ENCODE data around the gene VCAM1.
"Not testable (repeated sequence)": the region's sequence is repeated elsewhere in the genome, so short reads cannot be mapped to it uniquely, and the experiment has no call there.

The VCAM1 gene

DNA sequence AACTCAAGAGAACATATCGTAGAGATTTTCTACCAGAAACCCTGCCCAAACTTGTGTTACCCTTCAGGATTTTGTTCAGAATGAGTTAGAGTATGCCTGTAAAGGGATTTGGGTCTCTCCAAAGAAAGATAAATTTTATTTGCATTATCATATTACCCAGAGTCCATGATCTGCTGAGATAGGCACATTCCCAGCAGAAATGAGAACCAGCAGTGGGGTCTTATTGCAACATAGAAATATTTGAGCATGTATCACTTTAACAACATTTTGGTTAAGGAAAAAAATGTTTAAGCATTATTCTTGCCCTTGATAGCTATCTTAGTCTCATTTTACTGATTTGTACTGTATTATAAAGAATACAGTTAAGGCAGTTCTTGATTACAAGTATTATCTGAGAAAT, 10.6 kb downstream of the VCAM1 start:
- peak; percentile 78 for DNase-seq

DNA sequence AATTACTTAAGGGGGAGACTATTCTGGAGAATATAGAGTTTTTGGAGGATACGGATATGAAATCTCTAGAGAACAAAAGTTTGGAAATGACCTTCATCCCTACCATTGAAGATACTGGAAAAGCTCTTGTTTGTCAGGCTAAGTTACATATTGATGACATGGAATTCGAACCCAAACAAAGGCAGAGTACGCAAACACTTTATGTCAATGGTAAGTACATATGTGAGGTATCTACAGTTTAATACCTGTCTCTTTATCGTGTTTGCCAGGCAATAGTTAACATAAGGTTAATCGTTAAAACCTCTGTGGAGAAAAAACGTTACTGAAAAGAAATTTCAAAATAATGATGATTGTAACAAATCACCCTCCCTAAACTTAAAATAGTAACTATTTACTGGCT, 11.8 kb downstream of the VCAM1 start:
- DNase-seq, result no peak

DNA sequence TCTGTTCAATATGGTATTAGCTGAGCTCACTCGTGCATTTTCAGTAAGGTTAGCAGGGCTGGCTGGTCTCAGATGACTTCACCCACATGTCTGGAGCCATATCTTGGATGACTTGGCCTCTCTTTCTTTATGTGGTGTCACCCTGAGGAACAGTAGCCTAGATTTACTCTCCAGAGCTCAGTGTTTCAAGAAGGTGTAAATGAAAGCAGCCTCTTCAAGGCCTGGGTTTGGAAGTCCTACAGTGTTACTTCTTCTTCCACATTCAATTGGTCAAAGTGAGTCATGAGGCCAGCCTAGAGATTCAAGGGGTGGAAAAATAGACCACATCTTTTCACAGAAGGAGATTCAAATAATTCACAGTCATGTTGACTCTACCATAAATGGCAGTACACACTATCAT, 12.2 kb downstream of the VCAM1 start:
- no peak for DNase-seq

DNA sequence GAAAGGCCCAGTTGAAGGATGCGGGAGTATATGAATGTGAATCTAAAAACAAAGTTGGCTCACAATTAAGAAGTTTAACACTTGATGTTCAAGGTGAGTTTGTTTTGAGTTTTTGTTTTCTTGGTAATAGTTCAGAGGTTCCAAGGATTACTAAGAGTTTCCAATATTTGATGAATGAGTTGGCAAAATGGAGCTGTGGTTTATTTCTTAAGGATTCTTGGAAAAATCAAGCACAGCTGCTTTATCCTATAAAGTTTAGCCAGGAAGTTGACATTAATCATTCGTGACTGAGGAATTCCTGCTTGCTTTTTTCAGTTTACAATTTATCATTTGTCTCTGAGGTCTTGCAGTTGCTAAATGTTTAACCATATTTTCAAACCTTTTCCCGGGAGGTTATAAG, 15.1 kb downstream of the VCAM1 start:
- peak; percentile 95 for DNase-seq

DNA sequence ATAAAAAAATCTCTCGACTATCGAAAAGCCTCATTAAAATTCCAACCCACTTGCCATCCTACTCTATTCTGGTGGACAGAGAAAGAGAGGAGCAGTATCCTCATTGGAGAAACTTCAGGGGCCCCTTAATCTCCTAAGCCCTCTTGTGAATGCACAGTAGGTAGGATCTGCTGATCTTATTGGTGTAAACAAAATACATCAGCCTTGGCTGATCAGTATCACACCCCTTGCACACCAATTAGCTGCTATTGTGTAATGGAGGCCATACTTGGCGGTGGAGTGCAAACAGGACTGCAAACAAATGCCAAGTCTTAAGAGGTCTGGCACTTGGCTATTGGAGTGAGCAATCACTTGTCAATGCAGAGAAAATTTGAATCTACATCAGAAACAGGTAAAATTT, 15.7 kb downstream of the VCAM1 start:
- no peak for DNase-seq

DNA sequence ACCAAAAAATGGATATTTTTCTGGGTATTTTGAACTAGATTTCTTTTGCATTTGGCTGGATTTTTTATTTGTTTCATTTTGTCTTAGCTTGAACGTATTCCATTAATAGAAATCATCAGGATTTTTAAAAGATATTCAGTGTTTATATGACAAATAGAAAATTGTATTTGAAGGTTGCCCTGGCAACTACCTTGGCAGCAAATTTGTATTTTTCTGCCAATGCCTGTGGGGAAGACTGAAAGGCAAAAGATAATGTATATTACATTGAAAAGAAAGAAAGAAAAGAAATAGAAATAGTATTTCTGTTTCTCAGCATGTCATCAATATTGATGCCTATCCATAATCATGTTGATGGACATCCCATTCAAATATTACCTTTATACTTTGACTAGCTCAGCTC, 16.8 kb downstream of the VCAM1 start:
- peak; percentile 35 for DNase-seq

DNA sequence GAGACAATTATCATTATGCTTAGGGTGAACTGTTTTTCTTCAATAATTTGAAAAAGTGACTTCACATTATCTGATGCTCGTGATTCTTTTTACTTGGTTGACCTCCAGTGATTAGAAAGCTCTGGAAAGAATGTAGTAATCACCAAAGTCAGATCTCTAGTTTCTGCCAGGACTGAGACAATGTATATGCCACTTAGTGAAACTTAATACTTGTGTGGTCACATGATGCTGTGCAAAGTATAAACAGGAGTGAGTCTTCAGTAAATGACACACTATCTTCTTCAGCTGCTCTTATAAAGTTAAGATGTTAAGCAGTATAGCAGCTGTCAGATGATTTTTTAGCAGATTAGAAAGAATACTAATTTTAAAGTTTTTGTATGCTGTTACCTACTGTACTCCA, 17.2 kb downstream of the VCAM1 start:
- peak; percentile 63 for DNase-seq

DNA sequence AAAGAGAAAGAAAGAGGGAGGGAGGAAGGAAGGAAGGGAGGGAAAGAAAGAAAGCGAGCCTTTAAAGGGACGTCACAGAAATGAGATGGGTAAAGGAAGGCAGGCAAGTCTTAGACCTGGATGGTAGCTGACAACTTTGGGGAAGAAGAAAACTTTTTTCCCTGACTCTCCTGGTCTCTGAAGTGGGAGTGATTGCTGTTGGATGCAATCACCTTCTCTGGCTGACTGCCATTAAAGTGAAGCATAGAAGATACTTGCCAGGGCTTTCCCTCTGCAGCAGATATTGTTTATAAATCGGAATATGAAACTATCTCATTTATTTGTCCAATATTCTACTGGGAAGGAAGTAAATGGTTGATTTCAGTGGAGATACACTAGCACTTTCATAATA, 27.0 kb downstream of the VCAM1 start:
- no peak for DNase-seq

DNA sequence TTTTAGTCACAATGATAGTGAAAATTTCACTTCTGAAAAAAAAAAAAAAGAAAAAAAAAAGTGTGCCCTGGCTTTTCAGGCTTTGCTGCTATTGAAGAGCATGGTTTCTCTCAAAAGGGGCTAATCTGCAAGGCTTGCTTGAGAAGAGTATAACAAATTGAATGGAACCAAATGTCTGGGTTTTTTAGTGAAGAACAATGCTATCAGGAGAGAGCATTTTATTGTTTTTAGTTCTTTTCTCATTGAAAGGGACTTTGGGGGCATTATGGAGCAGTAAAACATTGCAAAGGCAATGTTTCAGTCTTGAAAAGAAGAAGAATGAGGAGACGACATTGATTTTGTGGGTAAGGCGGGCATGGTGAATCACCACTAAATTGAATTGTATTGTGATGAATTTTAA, 28.2 kb downstream of the VCAM1 start:
- no peak for DNase-seq

DNA sequence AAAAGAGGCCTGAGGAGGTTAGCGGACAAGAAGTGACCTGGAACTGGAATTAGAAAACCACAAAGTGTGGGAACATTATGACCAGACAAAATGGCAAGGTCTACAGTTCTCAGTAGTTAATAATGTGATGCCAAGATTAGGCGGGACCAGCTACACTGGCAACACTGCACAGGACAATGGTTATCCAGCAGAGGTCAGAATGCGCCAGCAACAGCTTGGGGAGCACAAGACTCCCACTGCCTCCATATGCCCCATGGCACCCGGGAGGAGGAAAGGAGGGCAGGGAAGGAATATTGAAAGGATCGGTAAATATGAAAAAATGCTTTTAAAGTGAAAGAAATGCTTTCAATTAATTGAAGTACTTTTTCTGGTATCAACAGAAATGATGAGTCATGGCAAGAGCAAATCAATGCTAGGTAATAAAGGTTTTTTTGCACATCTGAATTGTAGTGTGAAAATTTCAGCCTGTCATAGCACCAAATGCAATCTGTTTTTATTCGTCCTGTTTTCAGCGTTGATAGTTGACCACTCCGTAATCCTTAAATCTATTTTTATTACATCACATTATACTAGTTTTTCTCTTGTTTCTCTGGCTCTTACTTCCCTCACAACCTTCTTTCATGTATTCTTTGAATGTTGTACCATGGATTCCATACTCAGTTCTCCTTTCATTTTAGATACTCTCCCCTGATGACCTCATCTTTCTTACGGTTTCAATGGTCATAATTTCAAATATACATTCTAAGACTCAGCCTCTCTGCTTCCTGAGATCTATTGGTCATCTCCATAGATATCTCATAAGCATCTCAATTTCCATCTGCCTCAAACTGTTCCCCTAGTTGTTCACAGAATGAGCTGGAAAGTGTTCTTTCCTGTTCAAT, 30.7 kb downstream of the VCAM1 start:
- DNase-seq, result no peak

DNA sequence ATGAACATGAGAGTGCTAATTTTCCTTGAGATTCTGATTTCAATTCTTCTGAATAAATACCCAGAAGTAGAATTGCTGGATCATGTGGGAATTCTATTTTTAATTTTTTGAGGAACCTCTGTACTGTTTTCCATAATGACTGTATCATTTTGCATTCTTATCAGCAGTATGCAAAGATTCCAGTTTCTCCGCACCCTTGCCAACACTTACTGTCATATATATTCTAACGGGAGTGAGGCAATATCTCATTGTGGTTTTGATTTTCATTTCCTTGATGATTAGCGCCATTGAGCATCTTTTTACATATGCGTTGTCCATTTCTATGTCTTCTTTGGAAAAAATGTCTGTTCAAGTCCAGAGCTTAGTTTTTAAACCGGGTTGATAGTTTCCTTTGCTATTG, 33.2 kb downstream of the VCAM1 start:
- no peak for DNase-seq

DNA sequence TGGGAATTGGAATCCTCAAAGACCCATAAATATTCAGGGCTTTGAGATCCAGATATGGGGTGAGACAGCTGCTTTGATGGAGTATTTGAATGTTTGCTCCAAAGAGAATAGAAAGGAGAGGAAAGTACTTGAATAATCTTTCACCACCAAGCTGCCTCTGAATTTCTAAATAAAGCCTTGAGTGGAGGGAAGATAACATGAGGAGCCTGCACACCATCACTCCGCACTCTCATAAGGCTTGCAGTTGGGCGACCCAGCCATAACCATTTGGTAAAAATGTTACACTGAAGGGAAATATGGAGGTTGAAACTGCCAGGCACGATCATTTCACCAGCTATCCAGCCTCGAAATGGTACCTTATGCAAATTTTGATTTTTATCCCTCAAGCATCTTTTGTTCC, 38.4 kb downstream of the VCAM1 start:
- DNase-seq, result no peak

DNA sequence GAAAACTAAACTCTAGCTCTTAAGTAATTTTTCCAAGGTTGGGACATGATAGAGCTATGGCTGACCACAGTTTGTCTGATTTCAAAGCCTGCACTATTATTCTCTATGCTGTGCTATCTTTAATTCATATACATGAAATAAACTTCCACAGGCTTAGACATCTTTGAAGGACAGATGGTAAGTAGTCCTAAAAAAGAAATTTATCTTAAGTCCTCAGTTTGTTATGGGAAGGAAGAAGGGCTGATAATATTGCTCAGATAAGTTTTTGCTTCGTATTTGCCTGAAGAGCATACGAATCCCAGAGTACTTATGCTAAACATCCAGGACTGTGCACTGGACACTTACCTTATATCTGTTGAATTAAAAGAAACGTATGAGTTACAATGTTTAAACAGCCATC, 39.6 kb downstream of the VCAM1 start:
- DNase-seq, result no peak

DNA sequence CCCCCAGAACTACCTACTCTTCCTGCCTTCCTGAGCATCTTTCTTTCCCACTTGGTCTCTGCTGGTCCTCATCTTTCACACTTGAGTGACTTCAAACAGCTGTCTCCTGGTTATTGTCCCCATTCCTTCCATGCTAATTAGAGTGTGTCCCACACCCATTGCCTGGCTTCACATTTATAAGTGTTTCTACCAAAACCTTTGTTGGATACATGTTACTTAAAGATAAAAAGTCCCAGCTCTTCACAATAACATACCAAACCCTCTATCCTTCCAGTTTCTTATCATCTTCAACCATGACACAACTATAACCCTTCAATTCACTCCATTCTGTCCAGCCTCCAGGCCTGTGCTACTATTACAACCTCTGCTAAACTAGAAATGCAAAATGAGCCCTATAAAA, 41.0 kb downstream of the VCAM1 start:
- DNase-seq, result no peak

DNA sequence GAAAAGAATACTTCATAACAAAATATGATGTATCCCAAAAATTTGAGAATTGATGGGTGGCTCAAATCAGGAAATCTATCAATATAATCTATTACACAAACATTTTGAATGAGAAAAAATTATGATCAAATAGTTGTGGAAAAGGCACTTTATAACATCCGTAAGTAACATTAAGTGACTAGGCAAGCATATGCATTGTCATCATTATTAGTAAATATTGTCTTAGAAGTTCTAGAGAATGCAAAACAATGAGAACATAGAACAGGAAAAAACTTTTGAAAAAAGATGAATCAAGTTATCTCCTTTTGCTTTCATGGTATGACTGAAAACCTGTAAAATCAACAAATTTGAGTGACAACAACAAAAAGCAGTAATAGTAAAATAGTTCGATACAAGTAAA, 42.9 kb downstream of the VCAM1 start:
- no peak for DNase-seq

DNA sequence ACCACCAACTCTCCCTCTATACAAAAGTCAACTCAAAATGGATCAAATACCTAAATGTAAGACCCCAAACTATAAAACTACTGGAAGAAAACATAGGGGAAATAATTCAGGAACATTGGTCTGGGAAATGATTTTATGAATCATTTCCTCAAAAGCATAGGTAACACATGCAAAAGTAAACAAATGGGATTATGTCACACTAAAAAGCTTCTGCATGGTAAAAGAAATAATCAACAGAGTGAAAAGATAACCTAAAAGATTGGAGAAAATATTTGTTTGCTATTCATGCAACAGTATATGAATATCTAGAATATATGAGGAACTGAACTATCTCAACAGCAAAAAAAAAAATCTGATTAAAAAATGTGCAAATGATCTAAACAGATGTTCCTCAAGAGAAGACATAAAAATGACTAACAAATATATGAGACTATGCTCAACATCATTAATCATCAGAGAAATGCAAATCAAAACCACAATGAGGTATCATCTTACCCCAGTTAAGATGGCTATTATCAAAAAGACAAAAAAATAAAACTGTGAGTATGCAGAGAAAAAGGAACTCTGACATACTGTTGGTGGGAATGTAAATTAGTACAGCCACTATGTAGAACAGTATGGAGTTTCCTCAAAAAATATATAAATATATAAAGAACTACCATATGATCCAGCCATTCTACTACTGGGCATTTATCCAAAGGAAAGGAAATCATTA, 47.8 kb downstream of the VCAM1 start:
- peak; percentile 84 for DNase-seq

DNA sequence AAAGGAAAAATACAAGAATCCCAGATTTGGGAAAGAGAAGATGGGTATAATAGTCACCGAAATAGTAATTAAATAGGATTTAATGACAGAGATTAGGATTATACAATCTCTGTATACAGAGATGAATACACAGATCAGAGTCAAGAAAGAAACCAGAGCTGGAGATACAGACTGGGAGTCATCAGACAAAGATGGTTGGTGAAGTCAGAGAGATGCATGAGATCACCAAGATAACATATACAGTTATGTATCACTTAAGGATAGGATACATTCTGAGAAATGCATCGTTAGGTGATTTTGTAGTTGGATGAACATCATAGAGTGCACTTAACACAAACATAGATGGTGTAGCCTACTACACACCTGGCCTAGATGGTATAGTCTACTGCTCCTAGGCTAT, 49.8 kb downstream of the VCAM1 start:
- DNase-seq, result no peak

DNA sequence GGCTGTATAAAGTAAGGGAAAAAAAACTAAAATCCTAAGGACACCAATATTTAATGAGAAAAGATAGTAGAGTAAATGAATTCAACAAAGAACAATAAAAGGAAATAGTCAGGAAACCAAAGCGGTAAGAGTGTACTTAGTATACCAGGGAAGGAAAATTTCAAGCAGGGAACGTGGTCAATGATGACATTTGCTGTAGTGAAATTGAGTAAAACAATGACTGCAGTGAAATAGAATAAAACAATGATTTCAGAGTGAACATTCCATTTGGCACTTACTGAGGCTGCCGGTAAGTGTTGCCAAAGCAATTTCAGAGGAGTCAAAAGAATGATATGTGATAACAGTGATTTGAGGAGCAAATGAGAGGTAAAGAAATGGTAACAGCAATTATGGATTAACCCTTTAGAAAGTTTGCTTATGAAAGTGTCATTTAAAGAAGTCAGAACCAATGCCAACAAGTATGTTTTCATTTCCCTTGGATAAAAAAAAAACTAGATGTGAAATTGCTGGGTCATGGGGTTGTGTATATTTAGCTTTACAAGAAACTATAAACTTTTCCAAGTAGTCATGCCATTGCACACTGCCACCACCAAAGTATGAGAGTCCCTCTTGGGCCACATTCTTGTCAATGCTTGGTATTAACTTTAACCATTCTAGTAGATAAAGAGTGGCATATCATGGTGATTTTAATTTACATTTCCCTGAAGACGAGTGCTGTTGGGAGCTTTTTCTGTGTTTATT, 50.5 kb downstream of the VCAM1 start:
- DNase-seq, result no peak

DNA sequence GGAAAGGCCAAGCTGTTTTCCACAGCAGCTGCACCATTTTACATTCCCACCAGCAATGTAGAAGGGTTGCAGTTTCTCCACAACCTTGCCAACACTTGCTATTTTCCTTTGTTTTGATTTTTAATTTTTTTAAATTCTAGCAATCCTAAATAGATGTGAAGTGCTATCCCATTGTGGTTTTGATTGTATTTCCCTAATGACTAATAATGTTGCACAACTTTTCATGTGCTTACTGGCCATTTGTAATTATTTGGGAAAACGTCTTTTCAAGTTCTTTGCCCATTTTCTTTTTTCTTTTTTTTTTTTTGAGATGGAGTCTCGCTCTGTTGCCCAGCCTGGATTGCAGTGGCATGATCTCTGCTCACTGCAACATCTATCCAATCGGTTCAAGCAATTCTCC, 53.9 kb downstream of the VCAM1 start:
- DNase-seq, result no peak

DNA sequence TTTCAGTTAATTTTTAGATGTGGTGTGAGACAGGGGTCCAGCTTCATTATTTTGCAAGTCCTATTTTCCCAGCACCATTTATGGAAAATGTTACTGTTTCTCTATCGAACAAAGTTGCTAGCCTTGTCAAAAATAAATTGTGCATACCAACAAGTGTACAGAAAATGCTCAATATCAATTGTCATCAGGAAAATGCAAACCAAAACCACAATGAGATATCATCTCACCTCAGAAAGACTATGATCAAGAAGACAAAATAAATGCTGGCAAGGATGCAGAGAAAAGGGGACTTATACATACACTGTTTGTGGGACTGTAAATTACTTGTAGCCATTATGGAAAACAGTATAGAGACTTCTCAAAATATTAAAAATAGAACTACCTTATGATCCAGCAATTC, 54.8 kb downstream of the VCAM1 start:
- no peak for DNase-seq

DNA sequence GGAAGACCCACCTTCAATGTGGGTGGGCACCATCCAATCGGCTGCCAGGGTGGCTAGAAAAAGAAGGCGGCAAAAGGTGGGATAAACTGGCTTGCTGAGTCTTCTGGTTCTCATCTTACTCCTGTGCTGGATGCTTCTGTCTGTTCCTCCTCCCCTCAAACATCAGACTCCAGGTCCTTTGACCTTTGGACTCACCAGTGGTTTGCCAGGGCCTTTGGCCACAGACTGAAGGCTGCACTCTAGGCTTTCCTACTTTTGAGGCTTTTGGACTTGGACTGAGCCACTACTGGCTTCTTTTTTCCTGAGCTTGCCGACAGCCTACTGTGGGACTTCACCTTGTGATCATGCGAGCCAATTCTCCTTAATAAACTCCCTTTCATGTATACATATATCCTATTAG, 55.9 kb downstream of the VCAM1 start:
- DNase-seq, result no peak

DNA sequence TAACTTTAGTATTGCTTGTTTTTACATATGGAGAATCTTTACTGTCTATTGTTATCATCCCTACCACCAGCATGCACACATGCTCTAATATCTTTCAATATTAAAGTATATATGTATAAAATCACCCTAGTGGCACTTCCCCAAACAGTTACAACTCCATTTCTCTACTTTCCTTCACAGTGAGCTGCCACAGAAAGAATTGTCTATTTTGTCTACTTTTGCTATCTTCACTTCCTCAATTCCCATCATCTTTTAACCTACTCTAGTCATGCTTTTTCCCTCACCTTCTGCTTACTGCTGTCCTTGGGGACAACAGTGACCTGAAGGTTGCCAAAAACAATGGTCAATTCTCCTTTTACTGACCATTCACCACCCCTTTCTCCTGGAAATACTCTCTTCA, 59.2 kb downstream of the VCAM1 start:
- DNase-seq, result no peak

DNA sequence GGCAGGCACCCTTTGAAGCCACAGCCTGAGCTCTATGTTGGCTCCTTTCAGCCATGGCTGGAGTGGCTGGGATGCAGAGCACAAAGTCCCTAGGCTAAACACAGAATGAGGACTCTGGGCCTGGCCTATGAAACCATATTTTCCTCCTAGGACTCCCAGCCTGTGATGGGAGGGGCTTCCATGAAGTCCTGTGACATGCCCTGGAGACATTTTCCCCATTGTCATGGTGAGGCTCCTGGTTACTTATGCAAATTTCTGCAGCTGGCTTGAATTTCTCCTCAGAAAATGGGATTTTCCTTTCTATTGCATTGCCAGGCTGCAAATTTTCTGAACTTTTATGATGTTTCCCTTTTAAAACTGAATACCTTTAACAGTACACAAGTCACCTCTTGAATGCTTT, 61.3 kb downstream of the VCAM1 start:
- no peak for DNase-seq

DNA sequence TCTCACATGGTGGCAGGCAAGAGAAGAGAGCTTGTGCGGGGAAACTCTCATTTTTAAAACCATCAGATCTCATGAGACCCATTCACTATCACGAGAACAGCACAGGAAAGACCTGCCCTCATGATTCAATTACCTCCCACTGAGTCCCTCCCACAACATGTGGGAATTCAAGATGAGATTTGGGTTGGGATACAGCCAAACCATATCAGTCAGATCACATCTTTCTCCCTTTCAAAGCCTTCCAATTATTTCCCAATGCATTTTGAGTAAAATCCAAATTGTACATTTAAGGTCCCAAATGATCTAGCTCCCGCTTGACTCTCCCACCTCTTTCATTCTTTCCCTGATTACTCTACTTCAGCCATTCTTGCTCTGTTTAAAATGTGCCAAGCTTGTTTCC, 62.2 kb downstream of the VCAM1 start:
- DNase-seq, result not testable (repeated sequence)

Measured in fibroblast of skin of right quadriceps (primary cell).